Measurements from ENCODE around the gene NXPH4.

DNA sequence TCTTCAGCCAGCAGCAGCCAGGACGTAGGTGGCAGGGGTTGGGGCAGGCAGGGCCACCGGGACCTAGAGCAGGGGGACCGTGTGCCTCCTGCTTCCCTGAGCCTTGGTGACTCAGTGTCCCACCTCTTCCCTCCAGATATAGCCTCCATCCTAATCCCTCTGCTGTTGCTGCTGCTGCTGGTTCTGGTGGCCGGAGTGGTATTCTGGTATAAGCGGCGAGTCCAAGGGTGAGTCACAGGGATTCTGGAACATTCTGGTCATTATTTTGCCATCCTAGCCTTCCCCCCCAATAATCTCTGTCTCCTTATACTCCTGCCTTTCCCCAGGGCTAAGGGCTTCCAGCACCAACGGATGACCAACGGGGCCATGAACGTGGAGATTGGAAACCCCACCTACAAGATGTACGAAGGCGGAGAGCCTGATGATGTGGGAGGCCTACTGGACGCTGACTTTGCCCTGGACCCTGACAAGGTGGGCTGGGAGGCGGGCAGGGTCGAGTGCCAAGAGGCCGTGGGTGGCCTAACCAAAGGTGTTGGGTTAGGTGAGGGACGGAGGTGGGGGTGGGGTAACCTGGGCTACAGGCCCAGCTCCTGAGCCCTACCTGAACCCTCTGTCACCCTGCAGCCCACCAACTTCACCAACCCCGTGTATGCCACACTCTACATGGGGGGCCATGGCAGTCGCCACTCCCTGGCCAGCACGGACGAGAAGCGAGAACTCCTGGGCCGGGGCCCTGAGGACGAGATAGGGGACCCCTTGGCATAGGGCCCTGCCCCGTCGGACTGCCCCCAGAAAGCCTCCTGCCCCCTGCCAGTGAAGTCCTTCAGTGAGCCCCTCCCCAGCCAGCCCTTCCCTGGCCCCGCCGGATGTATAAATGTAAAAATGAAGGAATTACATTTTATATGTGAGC lies 4.5 kb upstream of the NXPH4 start:
- TF ChIP-seq, protein P1, sequence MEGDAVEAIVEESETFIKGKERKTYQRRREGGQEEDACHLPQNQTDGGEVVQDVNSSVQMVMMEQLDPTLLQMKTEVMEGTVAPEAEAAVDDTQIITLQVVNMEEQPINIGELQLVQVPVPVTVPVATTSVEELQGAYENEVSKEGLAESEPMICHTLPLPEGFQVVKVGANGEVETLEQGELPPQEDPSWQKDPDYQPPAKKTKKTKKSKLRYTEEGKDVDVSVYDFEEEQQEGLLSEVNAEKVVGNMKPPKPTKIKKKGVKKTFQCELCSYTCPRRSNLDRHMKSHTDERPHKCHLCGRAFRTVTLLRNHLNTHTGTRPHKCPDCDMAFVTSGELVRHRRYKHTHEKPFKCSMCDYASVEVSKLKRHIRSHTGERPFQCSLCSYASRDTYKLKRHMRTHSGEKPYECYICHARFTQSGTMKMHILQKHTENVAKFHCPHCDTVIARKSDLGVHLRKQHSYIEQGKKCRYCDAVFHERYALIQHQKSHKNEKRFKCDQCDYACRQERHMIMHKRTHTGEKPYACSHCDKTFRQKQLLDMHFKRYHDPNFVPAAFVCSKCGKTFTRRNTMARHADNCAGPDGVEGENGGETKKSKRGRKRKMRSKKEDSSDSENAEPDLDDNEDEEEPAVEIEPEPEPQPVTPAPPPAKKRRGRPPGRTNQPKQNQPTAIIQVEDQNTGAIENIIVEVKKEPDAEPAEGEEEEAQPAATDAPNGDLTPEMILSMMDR (conservative IDR thresholded peaks at IDR 0.05; ENCODE audit: low read length) = no peak
- no peak for TF ChIP-seq EZH2phosphoT487 (IDR thresholded peaks at IDR 0.05; ENCODE audit: borderline replicate concordance)
